ENCODE data around the gene PLAGL1. TPM values are rescaled to one million over a fixed set of nuclear protein-coding genes. Genes with fewer than 3 reads are reported as not detected.
"Not testable (repeated sequence)": the region's sequence is repeated elsewhere in the genome, so short reads cannot be mapped to it uniquely, and the experiment has no call there.

Gene PLAGL1
- total and polyA plus RNA-seq, 2 experiments from 2014 or later, result 22.8 to 43.8 TPM

GRCh38 chr6:143934867-143935266 is 73.2 kb downstream of the PLAGL1 start:
- Histone ChIP-seq H3K4me2 (ENCODE audit: unreplicated experiment) (no peak overlapping the region), H3K4me1 (ENCODE audit: insufficient read depth) (no peaks in the 10 kb centered on the region), H3K9ac (no peak overlapping the region), H3K79me2 (ENCODE audit: insufficient read depth) (no peaks in the 10 kb centered on the region), H3K27me3 (replicated peaks; ENCODE audit: insufficient read depth) (no peaks in the 10 kb centered on the region), H3K9me3 (ENCODE audit: low read depth) (no peaks in the 10 kb centered on the region), H3K27ac (no peak overlapping the region), H3K4me3 (no peak overlapping the region), H4K20me1 (ENCODE audit: insufficient read depth) (no peaks in the 10 kb centered on the region), H2AFZ (no peak overlapping the region), H3F3A (ENCODE audit: insufficient read depth) (no peaks in the 10 kb centered on the region), H3K9me2 (ENCODE audit: insufficient read depth) (no peaks in the 10 kb centered on the region), H3K36me3 (ENCODE audit: low read depth) (no peaks in the 10 kb centered on the region)
- TF ChIP-seq EZH2phosphoT487 (IDR thresholded peaks at IDR 0.05; ENCODE audit: insufficient read depth, low read depth) (no peak), EZH2 (IDR thresholded peaks at IDR 0.05; ENCODE audit: insufficient read depth, poor library complexity, severe bottlenecking) (no peak)
- WGBS, 2 experiments (ENCODE audit: low coverage in 1 of 2, low lambda C conversion rate in 2 of 2, missing lambda C conversion rate in 2 of 2), result 66 to 73% methylated on average over 4 of the region's 4 CpGs
- in situ Hi-C loops (cut with MboI), result no loop called here
- no peak for DNase-seq

- Histone ChIP-seq H3K27me3 (replicated peaks; ENCODE audit: insufficient read depth) (no peaks in the 10 kb centered on the region), H3K79me2 (ENCODE audit: insufficient read depth) (no peaks in the 10 kb centered on the region), H3K4me1 (ENCODE audit: insufficient read depth) (no peaks in the 10 kb centered on the region), H2AFZ (no peak overlapping the region), H3K4me3 (no peak overlapping the region), H3K27ac (no peak overlapping the region), H4K20me1 (ENCODE audit: insufficient read depth) (no peaks in the 10 kb centered on the region), H3F3A (ENCODE audit: insufficient read depth) (no peaks in the 10 kb centered on the region), H3K4me2 (ENCODE audit: unreplicated experiment) (no peak overlapping the region), H3K9ac (no peak overlapping the region), H3K9me2 (ENCODE audit: insufficient read depth) (no peaks in the 10 kb centered on the region), H3K9me3 (ENCODE audit: low read depth) (no peaks in the 10 kb centered on the region), H3K36me3 (ENCODE audit: low read depth) (no peaks in the 10 kb centered on the region)
- no peak for TF ChIP-seq EZH2phosphoT487 (IDR thresholded peaks at IDR 0.05; ENCODE audit: insufficient read depth, low read depth)
- TF ChIP-seq EZH2 (IDR thresholded peaks at IDR 0.05; ENCODE audit: insufficient read depth, poor library complexity, severe bottlenecking), result no peak
- no peak for DNase-seq
- in situ Hi-C loops (cut with MboI), result no loop called here
- 81 to 82% methylated on average over 1 of the region's 1 CpG for WGBS, 2 experiments (ENCODE audit: low coverage in 1 of 2, low lambda C conversion rate in 2 of 2, missing lambda C conversion rate in 2 of 2)
Measured at GRCh38 chr6:143934331-143934730, 73.7 kb downstream of the PLAGL1 start.

- Histone ChIP-seq H3K79me2 (ENCODE audit: insufficient read depth) (no peaks in the 10 kb centered on the region), H3F3A (ENCODE audit: insufficient read depth) (no peaks in the 10 kb centered on the region), H2AFZ (no peak overlapping the region), H3K9ac (no peak overlapping the region), H3K4me1 (ENCODE audit: insufficient read depth) (no peaks in the 10 kb centered on the region), H3K27me3 (replicated peaks; ENCODE audit: insufficient read depth) (no peaks in the 10 kb centered on the region), H3K4me2 (ENCODE audit: unreplicated experiment) (no peak overlapping the region), H3K9me3 (ENCODE audit: low read depth) (no peaks in the 10 kb centered on the region), H3K36me3 (ENCODE audit: low read depth) (no peaks in the 10 kb centered on the region), H3K27ac (no peak overlapping the region), H3K4me3 (no peak overlapping the region), H3K9me2 (ENCODE audit: insufficient read depth) (no peaks in the 10 kb centered on the region), H4K20me1 (ENCODE audit: insufficient read depth) (no peaks in the 10 kb centered on the region)
- no peak for DNase-seq
- in situ Hi-C loops (cut with MboI), result no loop called here
- no peak for TF ChIP-seq EZH2phosphoT487 (IDR thresholded peaks at IDR 0.05; ENCODE audit: insufficient read depth, low read depth)
- TF ChIP-seq EZH2 (IDR thresholded peaks at IDR 0.05; ENCODE audit: insufficient read depth, poor library complexity, severe bottlenecking), result no peak
Measured at GRCh38 chr6:143929975-143930374, 78.1 kb downstream of the PLAGL1 start.

GRCh38 chr6:143928853-143929252 is 79.2 kb downstream of the PLAGL1 start:
- H3K27me3 ChIP-seq (replicated peaks; ENCODE audit: insufficient read depth), result no peaks in the 10 kb centered on the region
- 26 to 58% methylated on average over 1 of the region's 1 CpG for WGBS, 2 experiments (ENCODE audit: low coverage in 1 of 2, low lambda C conversion rate in 2 of 2, missing lambda C conversion rate in 2 of 2)

GRCh38 chr6:143917026-143917425 is 91.0 kb downstream of the PLAGL1 start:
- H3K79me2 ChIP-seq (ENCODE audit: insufficient read depth); H3K4me1 ChIP-seq (ENCODE audit: insufficient read depth); H3K4me3 ChIP-seq; H3K36me3 ChIP-seq (ENCODE audit: low read depth); H3K9me2 ChIP-seq (ENCODE audit: insufficient read depth); in situ Hi-C loops (cut with MboI); H3F3A ChIP-seq (ENCODE audit: insufficient read depth); H3K27ac ChIP-seq; H3K27me3 ChIP-seq (replicated peaks; ENCODE audit: insufficient read depth); H3K9ac ChIP-seq; H3K4me2 ChIP-seq (ENCODE audit: unreplicated experiment); H2AFZ ChIP-seq; H3K9me3 ChIP-seq (ENCODE audit: low read depth); H4K20me1 ChIP-seq (ENCODE audit: insufficient read depth); DNase-seq: not testable (repeated sequence)
- WGBS, 2 experiments (ENCODE audit: low coverage in 1 of 2, low lambda C conversion rate in 2 of 2, missing lambda C conversion rate in 2 of 2), result 39 to 59% methylated on average over 4 of the region's 4 CpGs

More at GRCh38 chr6:143928853-143929252, 79.2 kb downstream of the PLAGL1 start:
- Histone ChIP-seq H3K27ac (no peak overlapping the region), H2AFZ (no peak overlapping the region), H3K9me2 (ENCODE audit: insufficient read depth) (no peaks in the 10 kb centered on the region), H3K4me1 (ENCODE audit: insufficient read depth) (no peaks in the 10 kb centered on the region), H3K36me3 (ENCODE audit: low read depth) (no peaks in the 10 kb centered on the region), H3K4me3 (no peak overlapping the region), H3F3A (ENCODE audit: insufficient read depth) (no peaks in the 10 kb centered on the region), H3K4me2 (ENCODE audit: unreplicated experiment) (no peak overlapping the region), H3K9ac (no peak overlapping the region), H3K79me2 (ENCODE audit: insufficient read depth) (no peaks in the 10 kb centered on the region), H4K20me1 (ENCODE audit: insufficient read depth) (no peaks in the 10 kb centered on the region), H3K9me3 (ENCODE audit: low read depth) (no peaks in the 10 kb centered on the region)
- TF ChIP-seq EZH2 (IDR thresholded peaks at IDR 0.05; ENCODE audit: insufficient read depth, poor library complexity, severe bottlenecking), result no peak
- TF ChIP-seq EZH2phosphoT487 (IDR thresholded peaks at IDR 0.05; ENCODE audit: insufficient read depth, low read depth), result no peak
- DNase-seq, result no peak
- in situ Hi-C loops (cut with MboI), result no loop called here

Data from GM23248 (cell line).